GM18951 (cell line): ENCODE data around the gene KCNJ14.
"Not testable (repeated sequence)": the region's sequence is repeated elsewhere in the genome, so short reads cannot be mapped to it uniquely, and the experiment has no call there.

Source experiments
- POLR2A ChIP-seq: IDR thresholded peaks from 4 replicates; pipeline ENCODE4 v1.6.1; 2011; ENCODE audit warnings: mild to moderate bottlenecking; ENCODE audit not compliant: insufficient read length, insufficient read depth; ENCODE audit errors: extremely low read depth
- in situ Hi-C: fragments of 300-500 bp; cut with MboI; formaldehyde crosslinking; loops from one replicate; pipeline ENCODE4 v1.12.0; 2022; ENCODE audit warnings: low sequenced_read_pairs, mixed read lengths, inconsistent platforms; ENCODE audit not compliant: unreplicated experiment

KCNJ14 gene

DNA sequence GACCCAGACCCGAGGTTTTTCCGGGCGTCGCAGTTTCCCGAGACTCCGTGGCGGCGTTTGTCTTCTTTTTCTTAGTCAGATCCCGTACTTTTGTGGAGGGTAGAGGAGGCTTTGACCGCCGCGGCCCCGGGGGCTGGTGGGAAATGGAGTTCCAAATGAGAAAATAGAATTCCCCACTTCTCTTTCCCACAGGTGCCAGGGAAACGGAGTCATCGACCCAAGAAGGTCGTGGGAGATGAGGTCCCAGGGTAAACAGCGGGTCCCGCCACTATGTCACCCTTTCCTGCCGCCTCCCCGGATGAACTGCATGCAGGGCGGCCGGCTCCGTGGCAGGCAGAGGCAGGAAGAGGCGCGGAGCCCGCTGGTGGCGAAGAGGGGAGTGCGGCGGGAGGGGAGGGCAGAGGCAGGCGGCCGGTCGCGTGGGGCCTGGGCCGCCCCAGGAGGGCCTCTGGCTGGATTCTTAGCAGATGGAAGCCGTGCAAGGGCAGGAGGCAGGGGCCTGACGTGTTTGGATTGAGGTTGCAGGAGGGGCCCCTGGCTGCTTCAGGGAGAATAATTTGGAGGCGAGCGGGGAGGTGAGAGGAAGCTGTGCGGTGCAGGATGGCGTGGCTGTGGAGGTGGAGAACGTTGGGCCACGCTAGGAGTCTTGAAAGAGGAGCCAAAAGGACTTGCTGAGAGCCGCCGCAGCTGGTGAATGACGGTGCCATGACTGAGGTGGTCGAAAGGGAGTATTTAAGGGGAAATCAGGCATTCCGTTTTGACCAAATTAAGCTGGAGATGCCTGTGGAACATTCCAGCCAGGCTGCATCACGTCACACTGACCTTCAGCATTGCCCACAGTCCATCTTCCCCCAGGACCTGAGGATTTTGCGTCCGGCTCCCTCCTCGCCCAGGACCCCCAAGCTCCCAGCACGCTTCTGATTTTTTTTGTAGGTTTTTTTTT lies 25.5 kb downstream of the KCNJ14 start:
- in situ Hi-C loops: no loop called here
- peak; percentile 17 for TF ChIP-seq POLR2A

DNA sequence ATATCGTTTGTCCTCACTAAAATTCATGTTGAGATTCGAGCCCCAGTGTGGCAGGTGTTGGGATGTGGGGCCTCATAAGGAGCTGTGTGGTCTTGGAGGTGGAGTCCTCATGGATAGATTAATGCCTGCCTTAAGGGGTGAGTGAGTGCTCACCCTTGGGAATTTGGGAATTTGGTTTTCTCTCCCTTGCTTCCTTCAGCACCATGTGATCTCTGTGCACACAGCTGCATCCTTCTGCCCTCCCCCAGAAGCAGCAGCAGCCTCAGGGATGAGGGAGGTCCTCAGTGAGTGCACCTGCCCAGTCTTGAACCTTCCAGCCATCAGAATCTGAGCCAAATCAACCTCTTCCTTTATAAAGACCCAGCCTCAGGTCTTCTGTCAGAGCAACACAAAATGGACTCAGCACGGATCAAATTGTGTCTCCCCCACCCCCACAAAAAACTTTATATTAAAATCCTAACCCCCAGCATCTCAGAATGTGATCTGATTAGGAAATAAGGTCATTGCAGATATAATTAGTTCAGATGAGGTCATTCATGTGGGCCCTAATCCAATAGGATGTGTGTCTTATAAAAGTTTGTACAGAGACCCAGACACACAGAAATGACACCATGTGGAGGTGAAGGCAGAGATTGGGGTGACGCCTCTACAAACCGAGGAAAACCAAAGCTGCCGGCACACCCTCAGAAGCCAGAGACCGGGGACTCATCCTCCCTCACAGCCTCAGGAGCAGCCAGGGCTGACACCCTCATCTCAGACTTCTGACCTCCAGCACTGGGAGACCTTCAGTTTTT lies 26.7 kb downstream of the KCNJ14 start:
- TF ChIP-seq POLR2A: no peak
- in situ Hi-C loops: no loop called here

DNA sequence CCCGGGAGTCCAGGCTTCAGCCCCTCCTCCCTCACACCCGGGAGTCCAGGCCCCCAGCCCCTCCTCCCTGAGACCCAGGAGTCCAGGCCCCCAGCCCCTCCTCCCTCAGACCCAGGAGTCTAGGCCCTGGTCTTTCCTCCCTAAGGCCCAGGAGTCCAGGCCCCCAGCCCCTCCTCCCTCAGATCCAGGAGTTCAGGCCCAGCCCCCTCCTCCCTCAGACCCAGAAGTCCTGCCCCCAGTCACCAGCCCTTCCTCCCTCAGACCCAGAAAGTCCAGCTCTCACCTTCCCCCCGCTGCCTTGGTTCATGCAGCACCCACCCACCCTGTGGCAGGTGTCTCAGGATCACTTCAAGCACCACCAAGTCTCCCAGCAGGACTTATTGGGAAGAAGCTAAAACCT lies 27.9 kb downstream of the KCNJ14 start:
- in situ Hi-C loops: no loop called here

DNA sequence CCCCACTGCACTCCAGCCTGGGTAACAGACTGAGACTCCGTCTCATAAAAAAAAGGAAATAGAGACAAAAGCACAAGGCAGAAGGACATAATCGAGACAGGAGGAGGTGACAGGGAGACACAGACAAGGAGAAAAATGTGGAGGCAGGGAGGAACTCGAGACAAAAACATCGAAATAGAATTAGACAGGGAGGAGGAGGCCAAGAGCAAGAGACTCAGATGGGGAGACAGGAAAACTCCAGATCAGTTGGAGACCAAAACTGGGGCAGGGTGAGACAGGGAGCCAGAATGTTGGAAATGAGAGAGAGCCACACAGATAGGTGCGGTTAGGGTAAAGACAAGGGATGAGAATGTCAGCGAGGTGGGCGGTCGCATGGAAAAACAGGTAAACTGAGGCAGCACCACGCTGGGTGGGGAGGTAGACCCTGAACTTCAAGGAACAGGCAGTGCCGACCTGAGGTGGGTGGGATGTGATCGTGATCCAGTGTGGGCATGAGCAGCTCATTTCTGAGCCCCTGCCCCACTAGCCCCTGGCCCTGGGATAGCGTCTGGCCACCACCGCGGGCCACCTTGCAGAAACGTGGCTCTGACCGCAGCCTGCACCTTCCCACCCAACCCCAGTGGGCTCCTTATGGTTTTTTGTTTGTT lies 29.0 kb downstream of the KCNJ14 start:
- TF ChIP-seq POLR2A: no peak
- in situ Hi-C loops: no loop called here

More for the DNA sequence above, 27.9 kb downstream of the KCNJ14 start:
- no peak for TF ChIP-seq POLR2A

DNA sequence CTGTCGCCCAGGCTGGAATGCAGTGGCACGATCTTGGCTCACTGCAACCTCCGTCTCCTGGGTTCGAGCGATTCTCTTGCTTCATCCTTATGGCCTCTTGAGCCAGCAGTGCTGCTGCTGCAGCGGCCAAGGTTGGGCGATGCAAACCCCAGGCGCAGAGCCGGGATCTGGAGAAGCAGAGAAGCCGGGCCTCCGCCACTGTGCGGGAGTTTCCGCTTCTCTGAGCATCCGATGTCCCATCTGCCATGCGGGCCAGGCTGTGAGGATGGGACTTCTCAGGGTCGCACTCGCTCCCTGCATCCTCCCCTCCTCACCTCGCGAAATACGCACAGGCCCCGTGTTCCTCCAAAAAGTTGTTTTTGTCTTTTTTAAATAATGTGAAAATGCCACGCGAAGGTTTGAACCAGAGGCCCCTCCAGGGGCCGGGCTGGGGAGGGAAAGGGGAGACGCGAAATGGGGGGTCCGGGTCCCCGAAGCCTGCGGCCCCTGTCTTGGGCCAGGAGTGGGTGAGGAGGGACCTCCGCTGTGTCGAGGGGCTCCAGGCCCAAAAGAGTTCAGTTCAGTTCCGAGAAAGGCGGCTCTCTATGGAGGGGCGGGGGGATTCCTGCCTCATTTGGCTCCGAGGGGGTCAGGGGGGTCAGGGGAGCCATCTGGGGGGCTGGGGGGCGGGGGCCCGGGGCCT lies 29.7 kb downstream of the KCNJ14 start:
- TF ChIP-seq POLR2A: no peak
- in situ Hi-C loops: no loop called here

DNA sequence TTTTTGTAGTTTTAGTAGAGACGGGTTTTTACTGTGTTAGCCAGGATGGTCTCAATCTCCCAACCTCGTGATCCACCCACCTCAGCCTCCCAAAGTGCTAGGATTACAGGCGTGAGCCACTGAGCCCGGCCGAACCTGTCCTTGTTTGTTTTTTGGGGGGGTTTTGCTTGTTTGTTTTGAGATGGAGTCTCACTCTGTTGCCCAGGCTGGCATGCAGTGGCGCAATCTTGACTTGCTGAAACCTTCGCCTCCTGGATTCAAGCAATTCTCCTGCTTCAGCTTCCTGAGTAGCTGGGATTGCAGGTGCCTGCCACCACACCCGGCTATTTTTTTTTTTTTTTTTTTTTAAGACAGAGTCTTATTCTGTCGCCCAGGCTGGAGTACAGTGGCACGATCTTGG lies 31.3 kb downstream of the KCNJ14 start:
- in situ Hi-C loops: not testable (repeated sequence)

DNA sequence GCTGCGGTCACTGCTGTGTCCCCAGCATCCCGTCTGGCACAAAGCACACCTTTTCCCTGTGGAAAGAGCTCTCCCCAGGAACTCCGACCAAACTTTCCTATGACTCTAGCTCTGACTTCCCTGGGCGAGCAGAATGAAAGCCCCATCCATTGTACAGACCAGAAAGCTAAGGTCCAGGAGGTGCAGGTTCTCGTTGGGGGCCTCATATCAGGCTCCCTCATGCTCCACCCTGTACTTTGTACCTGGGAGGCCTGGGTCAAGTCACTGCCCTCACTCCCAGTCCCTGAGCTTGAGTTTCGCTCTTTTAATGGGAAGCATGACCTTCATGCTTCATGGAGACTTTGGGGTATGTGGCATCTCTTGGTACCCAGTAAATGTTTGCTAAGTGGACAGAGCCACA lies 32.2 kb downstream of the KCNJ14 start:
- no peak for TF ChIP-seq POLR2A

DNA sequence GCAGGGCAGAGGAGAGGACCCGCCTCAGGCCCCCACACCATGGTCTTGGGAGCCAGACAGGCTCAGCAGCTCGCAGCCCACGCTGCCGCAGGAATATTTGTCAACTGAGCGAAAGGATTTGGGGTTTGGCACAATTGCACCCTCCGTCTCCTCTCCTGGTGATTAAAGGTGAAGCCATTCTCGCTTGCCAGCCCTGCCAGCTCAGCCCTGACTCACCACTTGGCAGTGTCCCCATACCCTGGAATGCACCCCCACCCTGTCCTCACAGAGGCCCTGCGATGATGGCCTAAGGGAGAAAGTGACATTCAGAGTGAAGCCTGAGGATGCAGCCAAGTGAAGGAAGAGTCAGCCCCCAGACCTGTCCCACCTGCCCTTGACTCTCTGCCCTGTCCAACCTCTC lies 32.6 kb downstream of the KCNJ14 start:
- no peak for TF ChIP-seq POLR2A
- in situ Hi-C loops: no loop called here

More for the DNA sequence above, 32.2 kb downstream of the KCNJ14 start:
- in situ Hi-C loops: no loop called here

DNA sequence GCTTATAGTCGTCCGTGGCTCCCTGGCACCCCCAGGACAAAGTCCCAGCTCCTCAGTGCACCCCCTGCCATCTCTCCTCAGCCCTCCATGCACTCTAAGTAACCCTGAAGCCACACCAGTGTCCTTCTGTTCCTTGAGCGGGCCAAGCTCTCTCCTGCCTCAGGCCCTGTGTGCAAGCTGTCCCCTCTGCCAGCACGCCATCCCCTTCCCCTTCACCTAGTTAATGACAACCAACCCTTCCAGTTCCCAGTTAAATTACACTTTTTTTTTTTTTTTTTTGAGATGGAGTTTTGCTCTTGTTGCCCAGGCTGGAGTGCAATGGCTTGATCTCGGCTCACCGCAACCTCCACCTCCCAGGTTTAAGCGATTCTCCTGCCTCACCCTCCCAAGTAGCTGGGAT lies 33.1 kb downstream of the KCNJ14 start:
- in situ Hi-C loops: not testable (repeated sequence)

DNA sequence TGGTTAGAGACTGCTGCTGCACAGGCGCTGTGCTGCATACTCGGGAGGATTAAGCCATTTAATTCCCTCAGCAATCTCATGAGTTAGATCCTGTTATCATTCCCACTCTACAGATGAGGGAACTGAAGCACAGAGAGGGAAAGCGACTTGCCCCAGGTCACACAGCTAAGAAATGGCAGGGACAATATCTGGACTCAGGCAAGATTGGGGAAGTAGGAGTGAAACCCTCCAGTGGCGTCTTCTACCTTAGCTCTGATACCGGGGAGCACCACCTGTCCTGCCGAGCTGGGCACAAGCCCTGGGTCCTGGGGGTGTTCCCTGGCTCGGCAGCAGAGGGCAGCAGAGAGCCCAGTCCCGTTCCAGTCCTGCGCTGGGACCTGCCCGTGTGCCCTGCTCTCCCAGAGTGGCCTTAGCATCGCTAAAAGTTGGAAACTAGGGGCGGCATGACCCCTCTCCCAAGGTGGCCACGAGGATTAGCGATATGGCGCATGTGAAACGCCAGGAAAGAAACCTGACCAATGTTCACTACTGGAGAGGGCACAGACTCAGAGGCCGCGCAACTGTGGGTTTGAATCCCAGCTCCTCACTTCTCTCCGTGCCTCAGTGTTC lies 34.3 kb downstream of the KCNJ14 start:
- in situ Hi-C loops: no loop called here
- TF ChIP-seq POLR2A: no peak

DNA sequence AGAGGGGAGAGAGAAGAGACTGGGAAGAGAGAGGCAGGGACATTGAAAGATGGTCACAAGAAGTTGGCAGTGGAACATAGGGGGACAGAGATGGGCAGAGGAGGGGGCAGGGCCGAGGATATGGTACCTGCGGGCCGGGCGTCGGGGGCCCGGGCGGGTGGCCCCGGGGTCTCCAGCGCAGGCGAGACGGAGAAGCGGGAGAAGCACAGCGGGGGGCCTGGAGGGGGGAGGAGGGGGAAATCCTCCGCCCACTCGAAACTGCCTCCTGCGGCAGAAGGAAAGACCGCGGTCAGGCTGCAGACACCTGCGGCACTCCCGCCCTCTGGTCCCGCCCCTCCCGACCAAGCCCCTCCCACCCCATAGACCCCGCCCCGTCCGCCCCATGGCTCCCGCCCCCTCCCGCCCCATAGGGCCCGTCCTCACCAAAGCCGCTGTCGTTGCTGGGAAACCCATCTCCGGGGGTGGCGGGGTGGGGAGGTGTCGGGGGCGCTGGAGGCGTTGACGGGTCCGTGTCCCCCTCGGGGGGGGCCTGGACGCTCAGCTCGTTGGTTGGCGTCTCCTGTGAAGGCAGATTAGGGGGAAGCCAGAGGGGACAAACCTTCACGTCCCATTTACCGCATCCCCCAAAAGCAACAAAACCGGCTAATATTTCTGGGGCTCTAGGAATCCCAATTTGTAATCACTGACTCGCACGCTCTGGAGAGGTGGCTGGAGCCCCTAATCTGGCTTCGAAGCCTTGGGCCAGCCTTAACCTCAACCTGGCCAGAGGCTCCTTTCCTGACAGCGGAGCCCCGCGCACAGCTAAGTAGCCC lies 35.8 kb downstream of the KCNJ14 start:
- in situ Hi-C loops: no loop called here
- no peak for TF ChIP-seq POLR2A

DNA sequence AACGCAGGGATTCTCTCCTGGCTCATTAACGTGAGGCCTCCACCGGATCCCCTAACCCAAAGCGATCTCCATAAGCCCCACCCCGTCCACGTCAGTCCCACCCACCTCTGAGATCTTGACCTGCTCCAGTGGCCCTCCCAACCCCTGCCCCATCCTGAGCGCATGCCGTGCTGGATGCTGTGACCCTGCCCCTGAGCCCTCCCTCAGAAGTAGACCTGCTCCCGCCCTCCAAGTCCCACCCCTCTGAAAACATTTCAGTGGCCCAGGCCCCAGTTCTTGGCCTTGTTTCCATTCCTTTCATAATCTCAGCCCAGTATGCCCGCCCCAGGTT lies 36.4 kb downstream of the KCNJ14 start:
- in situ Hi-C loops: no loop called here
- TF ChIP-seq POLR2A: no peak
